Measurements from ENCODE around the gene ABCA7. TPM values are rescaled to one million over a fixed set of nuclear protein-coding genes. Genes with fewer than 3 reads are reported as not detected.

Gene ABCA7
- total RNA-seq, 2 experiments from 2014 or later = 76.6 to 77.5 TPM

GRCh38 chr19:1066748-1067340 is 26.9 kb downstream of the ABCA7 start, which contains the start of gene ARHGAP45:
Gene ARHGAP45, plus strand, starts transcription at chr19:1067167. Its CDS starts 239 bp downstream, at chr19:1067406.
- ChIA-PET CTCF (interaction anchor here (0.5 to 4.8 kb wide), 16 partner anchors 9 to 200 kb away, joined by 3 to 33 read pairs (median 6); partner anchors contain the start of genes ABCA7 and CNN2), POLR2A (interaction anchor here (0.7 to 5.5 kb wide), 19 partner anchors 11 to 202 kb away, joined by 3 to 113 read pairs (median 5); partner anchors contain the start of genes ABCA7, CIRBP, CNN2 and GPX4)
- no peaks in the 10 kb centered on the region for H3K9me3 Mint-ChIP-seq (ENCODE audit: insufficient read depth)
- peak within 1 kb of the TSS; percentile 91 for H3K4me3 Mint-ChIP-seq
- H3K4me1 Mint-ChIP-seq (ENCODE audit: low read depth) = peaks cover 53% of the 10 kb centered on the region
- H3K27ac Mint-ChIP-seq = peak within 1 kb of the TSS; percentile 96
- DNase-seq (peak; percentile 90), ATAC-seq (peak; percentile 60)
- no peaks in the 10 kb centered on the region for H3K27me3 Mint-ChIP-seq (ENCODE audit: low read depth)
- peaks cover 34% of the 10 kb centered on the region for H3K36me3 Mint-ChIP-seq (ENCODE audit: low read depth)

GRCh38 chr19:1067341-1067957 is 27.5 kb downstream of the ABCA7 start:
- ChIA-PET POLR2A (interaction anchor here (0.7 to 5.5 kb wide), 21 partner anchors 11 to 202 kb away, joined by 3 to 113 read pairs (median 4); partner anchors contain the start of genes ABCA7, CIRBP, CNN2 and GPX4), CTCF (interaction anchor here (0.6 to 4.8 kb wide), 15 partner anchors 9 to 199 kb away, joined by 3 to 33 read pairs (median 6); partner anchors contain the start of genes ABCA7 and CNN2)
- ATAC-seq (peak; percentile 38), DNase-seq (peak; percentile 55)
- H3K4me3 Mint-ChIP-seq = peak overlapping the region; percentile 91
- no peaks in the 10 kb centered on the region for H3K27me3 Mint-ChIP-seq (ENCODE audit: low read depth)
- H3K9me3 Mint-ChIP-seq (ENCODE audit: insufficient read depth) = no peaks in the 10 kb centered on the region
- H3K4me1 Mint-ChIP-seq (ENCODE audit: low read depth) = peaks cover 59% of the 10 kb centered on the region
- peak overlapping the region; percentile 96 for H3K27ac Mint-ChIP-seq
- H3K36me3 Mint-ChIP-seq (ENCODE audit: low read depth) = peaks cover 36% of the 10 kb centered on the region

GRCh38 chr19:1068009-1069001 is 28.4 kb downstream of the ABCA7 start:
- Mint-ChIP-seq H3K9me3 (ENCODE audit: insufficient read depth) (no peaks in the 10 kb centered on the region), H3K4me1 (ENCODE audit: low read depth) (peaks cover 65% of the 10 kb centered on the region), H3K36me3 (ENCODE audit: low read depth) (peaks cover 43% of the 10 kb centered on the region), H3K4me3 (peak overlapping the region; percentile 91), H3K27ac (peak overlapping the region; percentile 96), H3K27me3 (ENCODE audit: low read depth) (no peaks in the 10 kb centered on the region)
- POLR2A ChIA-PET = interaction anchor here (0.5 to 5.5 kb wide), 17 partner anchors 11 to 1436 kb away, joined by 3 to 113 read pairs (median 7); partner anchors contain the start of genes ABCA7, CIRBP, CNN2 and GPX4
- ATAC-seq = peak; percentile 4
- CTCF ChIA-PET = interaction anchor here (1.5 to 4.8 kb wide), 8 partner anchors 8 to 198 kb away, joined by 6 to 33 read pairs (median 10); partner anchors contain the start of gene ABCA7
- peak; percentile 88 for DNase-seq

DNA sequence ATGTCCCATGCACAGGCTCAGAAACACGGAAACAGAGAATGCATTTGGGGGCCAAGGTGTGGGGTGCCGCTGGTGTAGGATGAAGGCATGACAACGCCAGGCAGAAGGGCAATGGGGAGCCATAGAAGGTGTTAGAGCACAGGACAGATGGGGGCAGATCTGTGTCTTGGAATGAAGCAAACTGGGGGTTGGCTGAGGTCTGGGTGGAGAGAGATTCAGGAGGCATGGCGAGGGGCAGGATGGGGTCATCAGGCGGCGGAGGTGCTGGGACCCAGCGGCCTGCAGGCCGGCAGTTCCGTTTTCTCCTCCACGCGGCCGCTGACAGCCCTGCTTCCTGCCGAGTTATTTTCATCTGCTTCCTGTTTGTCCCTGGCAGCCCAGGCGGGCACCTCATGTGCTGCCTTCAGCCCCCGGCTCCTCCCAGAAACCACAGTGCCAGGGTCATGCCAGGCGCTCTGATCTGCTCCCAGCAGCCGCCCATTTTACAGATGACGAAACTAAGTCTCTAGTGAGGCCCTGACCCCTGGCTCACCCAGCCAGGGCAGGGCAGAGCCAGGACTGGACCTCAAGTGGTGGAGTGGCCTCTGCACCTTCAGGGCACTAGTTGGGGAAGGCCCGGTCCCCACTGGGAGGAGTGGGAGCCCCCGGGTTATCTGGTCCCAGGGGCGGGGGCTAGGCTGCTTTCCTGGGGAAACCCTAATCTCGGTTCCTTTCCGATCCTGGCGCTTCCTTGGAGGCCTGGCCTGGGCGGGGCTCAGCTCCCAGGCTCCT is 29.3 kb downstream of the ABCA7 start:
- Mint-ChIP-seq H3K4me3 (peak overlapping the region; percentile 91), H3K27me3 (ENCODE audit: low read depth) (no peaks in the 10 kb centered on the region), H3K9me3 (ENCODE audit: insufficient read depth) (no peaks in the 10 kb centered on the region), H3K36me3 (ENCODE audit: low read depth) (peaks cover 46% of the 10 kb centered on the region), H3K27ac (peak overlapping the region; percentile 96), H3K4me1 (ENCODE audit: low read depth) (peaks cover 66% of the 10 kb centered on the region)
- POLR2A ChIA-PET = interaction anchor here (1.0 to 5.5 kb wide), 6 partner anchors 10 to 200 kb away, joined by 3 to 113 read pairs (median 9); partner anchors contain the start of genes ABCA7, CIRBP and CNN2
- DNase-seq = peak; percentile 82
- ATAC-seq = peak; percentile 14
- CTCF ChIA-PET = no interaction called here

- DNase-seq (no peak), ATAC-seq (no peak)
- Mint-ChIP-seq H3K4me3 (peak overlapping the region; percentile 91), H3K9me3 (ENCODE audit: insufficient read depth) (no peaks in the 10 kb centered on the region), H3K27ac (peak overlapping the region; percentile 7), H3K36me3 (ENCODE audit: low read depth) (peaks cover 49% of the 10 kb centered on the region), H3K27me3 (ENCODE audit: low read depth) (no peaks in the 10 kb centered on the region), H3K4me1 (ENCODE audit: low read depth) (peaks cover 57% of the 10 kb centered on the region)
- CTCF ChIA-PET = no interaction called here
- POLR2A ChIA-PET = interaction anchor here (0.6 to 1.5 kb wide), 5 partner anchors 9 to 199 kb away, joined by 3 to 5 read pairs (median 3); partner anchors contain the start of gene CIRBP
These were observed 30.6 kb downstream of the ABCA7 start for GRCh38 chr19:1070576-1070930.

GRCh38 chr19:1070931-1071791 is 31.3 kb downstream of the ABCA7 start:
- H3K9me3 Mint-ChIP-seq (ENCODE audit: insufficient read depth) = no peaks in the 10 kb centered on the region
- H3K4me3 Mint-ChIP-seq = peak overlapping the region; percentile 59
- POLR2A ChIA-PET = interaction anchor here (1.2 to 1.5 kb wide), 4 partner anchors 14 to 17 kb away, joined by 3 to 5 read pairs (median 4); no protein-coding TSS in a partner anchor
- H3K4me1 Mint-ChIP-seq (ENCODE audit: low read depth) = peaks cover 57% of the 10 kb centered on the region
- peak overlapping the region; percentile 83 for H3K27ac Mint-ChIP-seq
- CTCF ChIA-PET = no interaction called here
- H3K27me3 Mint-ChIP-seq (ENCODE audit: low read depth) = no peaks in the 10 kb centered on the region
- ATAC-seq = no peak
- DNase-seq = no peak
- peaks cover 55% of the 10 kb centered on the region for H3K36me3 Mint-ChIP-seq (ENCODE audit: low read depth)

GRCh38 chr19:1072371-1073015 is 32.6 kb downstream of the ABCA7 start:
- POLR2A ChIA-PET = interaction anchor here (0.7 to 1.3 kb wide), 8 partner anchors 9 to 197 kb away, joined by 3 to 5 read pairs (median 4); partner anchors contain the start of genes CIRBP and RNU6-2
- peaks cover 59% of the 10 kb centered on the region for H3K4me1 Mint-ChIP-seq (ENCODE audit: low read depth)
- peak overlapping the region; percentile 72 for H3K27ac Mint-ChIP-seq

GRCh38 chr19:1073063-1073955 is 33.4 kb downstream of the ABCA7 start:
- POLR2A ChIA-PET = interaction anchor here (0.8 to 1.3 kb wide), 7 partner anchors 9 to 196 kb away, joined by 3 to 4 read pairs (median 3); partner anchors contain the start of genes CIRBP and RNU6-2
- Mint-ChIP-seq H3K9me3 (ENCODE audit: insufficient read depth) (no peaks in the 10 kb centered on the region), H3K27me3 (ENCODE audit: low read depth) (no peaks in the 10 kb centered on the region), H3K27ac (peak overlapping the region; percentile 78), H3K36me3 (ENCODE audit: low read depth) (peaks cover 71% of the 10 kb centered on the region), H3K4me1 (ENCODE audit: low read depth) (peaks cover 62% of the 10 kb centered on the region), H3K4me3 (peak overlapping the region; percentile 69)
- DNase-seq = no peak
- no peak for ATAC-seq
- CTCF ChIA-PET = no interaction called here

More at GRCh38 chr19:1072371-1073015, 32.6 kb downstream of the ABCA7 start:
- H3K9me3 Mint-ChIP-seq (ENCODE audit: insufficient read depth) = no peaks in the 10 kb centered on the region
- peak overlapping the region; percentile 28 for H3K4me3 Mint-ChIP-seq
- H3K36me3 Mint-ChIP-seq (ENCODE audit: low read depth) = peaks cover 65% of the 10 kb centered on the region
- no peak for DNase-seq
- no peaks in the 10 kb centered on the region for H3K27me3 Mint-ChIP-seq (ENCODE audit: low read depth)
- CTCF ChIA-PET = no interaction called here
- no peak for ATAC-seq
